Liver (tissue), 3 donors: Measurements from ENCODE around the gene SMYD1.

Experiments used
- FOXA1 ChIP-seq: IDR thresholded peaks from 2 replicates; pipeline ENCODE4 v1.6.1; 2016; ENCODE audit warnings: antibody characterized with exemption
- GABPA ChIP-seq, 2 donors: IDR thresholded peaks in 1 of 2; conservative IDR thresholded peaks in 1 of 2; 2 replicates each; pipeline ENCODE4 v1.6.1; 2016; ENCODE audit warnings: antibody characterized with exemption in 2 of 2, mild to moderate bottlenecking in 1 of 2, moderate library complexity in 1 of 2
- HNF4G ChIP-seq: IDR thresholded peaks from 2 replicates; pipeline ENCODE4 v1.6.1; 2016; ENCODE audit warnings: antibody characterized with exemption
- JUND ChIP-seq, 2 donors: IDR thresholded peaks; 2 replicates each; pipeline ENCODE4 v1.6.1; 2016; ENCODE audit warnings: antibody characterized with exemption in 2 of 2
- NR2F2 ChIP-seq: IDR thresholded peaks from 2 replicates; pipeline ENCODE4 v1.6.1; 2016; ENCODE audit warnings: antibody characterized with exemption
- RAD21 ChIP-seq, 2 donors: IDR thresholded peaks; 2 replicates each; pipeline ENCODE4 v1.6.1; 2016; ENCODE audit warnings: antibody characterized with exemption in 2 of 2, mild to moderate bottlenecking in 2 of 2
- RXRA ChIP-seq, 2 donors: IDR thresholded peaks; 2 replicates each; pipeline ENCODE4 v1.6.1; 2017 to 2018; ENCODE audit warnings: antibody characterized with exemption in 2 of 2, mild to moderate bottlenecking in 1 of 2
- SP1 ChIP-seq: IDR thresholded peaks from 2 replicates; pipeline ENCODE4 v1.6.1; 2018; ENCODE audit warnings: antibody characterized with exemption, mild to moderate bottlenecking
- TAF1 ChIP-seq: conservative IDR thresholded peaks from 2 replicates; pipeline ENCODE4 v1.6.1; 2016; ENCODE audit warnings: antibody characterized with exemption, mild to moderate bottlenecking
- YY1 ChIP-seq: IDR thresholded peaks from 2 replicates; pipeline ENCODE4 v1.6.1; 2016; ENCODE audit warnings: antibody characterized with exemption, mild to moderate bottlenecking
- TF ChIP-seq, protein P1 (sequence below): fragments of 150-350 bp; IDR thresholded peaks from 2 replicates; pipeline ENCODE4 v1.5.1; 2017; ENCODE audit warnings: improper control_type of control experiment, low read depth, low read length; ENCODE audit not compliant: missing input control
- TF ChIP-seq, protein P2 (sequence below): IDR thresholded peaks from 2 replicates; pipeline ENCODE4 v1.6.1; 2016; ENCODE audit warnings: antibody characterized with exemption, mild to moderate bottlenecking
- TF ChIP-seq, protein P3 (sequence below): IDR thresholded peaks from 2 replicates; pipeline ENCODE4 v1.6.1; 2016; ENCODE audit warnings: antibody characterized with exemption
- donor health status: healthy.
- donor health status: healthy.

DNA sequence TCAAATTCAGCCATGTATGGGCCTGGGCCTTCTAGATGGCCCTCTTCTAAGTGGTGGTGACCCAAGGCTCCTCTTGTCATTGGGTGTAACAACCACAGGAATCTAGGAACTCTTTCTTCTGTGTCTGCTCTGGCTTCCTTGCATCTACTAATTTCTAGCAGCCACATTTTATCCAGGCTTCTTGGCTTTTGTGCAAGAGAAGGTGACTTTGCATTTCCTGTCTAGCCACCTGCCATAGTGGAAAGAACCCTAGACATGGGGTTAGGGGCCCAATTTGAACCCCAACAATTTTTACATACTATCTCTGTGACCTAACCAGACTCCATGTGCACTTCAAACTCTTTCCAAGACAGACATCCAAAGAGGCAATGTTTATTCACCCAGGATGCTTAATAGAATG is 25.1 kb downstream of the SMYD1 start:
- TF ChIP-seq, protein P1, sequence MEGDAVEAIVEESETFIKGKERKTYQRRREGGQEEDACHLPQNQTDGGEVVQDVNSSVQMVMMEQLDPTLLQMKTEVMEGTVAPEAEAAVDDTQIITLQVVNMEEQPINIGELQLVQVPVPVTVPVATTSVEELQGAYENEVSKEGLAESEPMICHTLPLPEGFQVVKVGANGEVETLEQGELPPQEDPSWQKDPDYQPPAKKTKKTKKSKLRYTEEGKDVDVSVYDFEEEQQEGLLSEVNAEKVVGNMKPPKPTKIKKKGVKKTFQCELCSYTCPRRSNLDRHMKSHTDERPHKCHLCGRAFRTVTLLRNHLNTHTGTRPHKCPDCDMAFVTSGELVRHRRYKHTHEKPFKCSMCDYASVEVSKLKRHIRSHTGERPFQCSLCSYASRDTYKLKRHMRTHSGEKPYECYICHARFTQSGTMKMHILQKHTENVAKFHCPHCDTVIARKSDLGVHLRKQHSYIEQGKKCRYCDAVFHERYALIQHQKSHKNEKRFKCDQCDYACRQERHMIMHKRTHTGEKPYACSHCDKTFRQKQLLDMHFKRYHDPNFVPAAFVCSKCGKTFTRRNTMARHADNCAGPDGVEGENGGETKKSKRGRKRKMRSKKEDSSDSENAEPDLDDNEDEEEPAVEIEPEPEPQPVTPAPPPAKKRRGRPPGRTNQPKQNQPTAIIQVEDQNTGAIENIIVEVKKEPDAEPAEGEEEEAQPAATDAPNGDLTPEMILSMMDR, result no peak
- no peak for TF ChIP-seq SP1
- no peak for TF ChIP-seq RAD21 (IDR thresholded peaks at IDR 0.05)
- no peak for TF ChIP-seq YY1
- TF ChIP-seq, protein P2, sequence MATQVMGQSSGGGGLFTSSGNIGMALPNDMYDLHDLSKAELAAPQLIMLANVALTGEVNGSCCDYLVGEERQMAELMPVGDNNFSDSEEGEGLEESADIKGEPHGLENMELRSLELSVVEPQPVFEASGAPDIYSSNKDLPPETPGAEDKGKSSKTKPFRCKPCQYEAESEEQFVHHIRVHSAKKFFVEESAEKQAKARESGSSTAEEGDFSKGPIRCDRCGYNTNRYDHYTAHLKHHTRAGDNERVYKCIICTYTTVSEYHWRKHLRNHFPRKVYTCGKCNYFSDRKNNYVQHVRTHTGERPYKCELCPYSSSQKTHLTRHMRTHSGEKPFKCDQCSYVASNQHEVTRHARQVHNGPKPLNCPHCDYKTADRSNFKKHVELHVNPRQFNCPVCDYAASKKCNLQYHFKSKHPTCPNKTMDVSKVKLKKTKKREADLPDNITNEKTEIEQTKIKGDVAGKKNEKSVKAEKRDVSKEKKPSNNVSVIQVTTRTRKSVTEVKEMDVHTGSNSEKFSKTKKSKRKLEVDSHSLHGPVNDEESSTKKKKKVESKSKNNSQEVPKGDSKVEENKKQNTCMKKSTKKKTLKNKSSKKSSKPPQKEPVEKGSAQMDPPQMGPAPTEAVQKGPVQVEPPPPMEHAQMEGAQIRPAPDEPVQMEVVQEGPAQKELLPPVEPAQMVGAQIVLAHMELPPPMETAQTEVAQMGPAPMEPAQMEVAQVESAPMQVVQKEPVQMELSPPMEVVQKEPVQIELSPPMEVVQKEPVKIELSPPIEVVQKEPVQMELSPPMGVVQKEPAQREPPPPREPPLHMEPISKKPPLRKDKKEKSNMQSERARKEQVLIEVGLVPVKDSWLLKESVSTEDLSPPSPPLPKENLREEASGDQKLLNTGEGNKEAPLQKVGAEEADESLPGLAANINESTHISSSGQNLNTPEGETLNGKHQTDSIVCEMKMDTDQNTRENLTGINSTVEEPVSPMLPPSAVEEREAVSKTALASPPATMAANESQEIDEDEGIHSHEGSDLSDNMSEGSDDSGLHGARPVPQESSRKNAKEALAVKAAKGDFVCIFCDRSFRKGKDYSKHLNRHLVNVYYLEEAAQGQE, result no peak
- no peak for TF ChIP-seq HNF4G
- no peak for TF ChIP-seq RXRA (IDR thresholded peaks at IDR 0.05)
- TF ChIP-seq, protein P3, sequence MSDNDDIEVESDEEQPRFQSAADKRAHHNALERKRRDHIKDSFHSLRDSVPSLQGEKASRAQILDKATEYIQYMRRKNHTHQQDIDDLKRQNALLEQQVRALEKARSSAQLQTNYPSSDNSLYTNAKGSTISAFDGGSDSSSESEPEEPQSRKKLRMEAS, result no peak
- TF ChIP-seq GABPA (IDR thresholded peaks at IDR 0.05 in 1 of 2, conservative IDR thresholded peaks at IDR 0.05 in 1 of 2), result no peak
- TF ChIP-seq FOXA1, result no peak
- no peak for TF ChIP-seq TAF1
- TF ChIP-seq JUND (IDR thresholded peaks at IDR 0.05), result no peak
- TF ChIP-seq NR2F2, result no peak
